Measurements from ENCODE around the gene RNF181. TPM values are rescaled to one million over a fixed set of nuclear protein-coding genes. Genes with fewer than 3 reads are reported as not detected.
"Not testable (repeated sequence)": the region's sequence is repeated elsewhere in the genome, so short reads cannot be mapped to it uniquely, and the experiment has no call there.

Gene RNF181
- total RNA-seq, 1 experiment from 2014 or later = 132 TPM

DNA sequence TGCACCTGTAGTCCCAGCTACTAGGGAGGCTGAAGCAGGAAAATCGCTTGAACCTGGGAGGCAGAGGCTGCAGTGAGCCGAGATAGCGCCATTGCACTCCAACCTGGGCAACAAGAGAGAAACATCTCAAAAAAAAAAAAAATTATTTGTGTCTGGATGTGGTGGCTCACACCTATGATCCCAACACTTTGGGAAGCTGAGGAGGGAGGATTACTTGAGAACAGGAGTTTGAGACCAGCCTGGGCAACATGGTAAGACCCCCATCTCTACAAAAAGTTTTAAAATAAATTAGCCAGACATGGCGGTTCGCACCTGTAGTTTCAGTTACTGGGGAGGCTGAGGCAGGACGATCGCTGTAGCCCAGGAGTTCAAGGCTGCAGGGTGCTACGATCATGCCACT is 19.8 kb upstream of the RNF181 start:
- DNase-seq (ENCODE audit: extremely low read depth, low read depth) = no peak

DNA sequence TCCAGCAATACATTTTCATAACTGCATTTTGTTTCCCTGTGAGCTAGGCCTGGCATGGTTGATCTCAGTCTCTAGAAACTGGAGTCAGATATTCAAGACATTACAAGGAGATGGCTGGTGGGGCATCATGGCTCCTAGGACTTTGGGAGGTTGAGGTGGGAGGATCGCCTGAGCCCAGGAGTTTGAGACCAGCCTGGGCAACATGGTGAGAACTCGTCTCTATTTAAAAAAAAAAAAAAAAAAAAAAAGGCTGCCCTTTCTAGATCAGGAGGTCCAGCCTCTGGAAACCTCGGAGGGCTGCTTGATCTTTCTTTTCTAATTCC is 18.5 kb upstream of the RNF181 start:
- DNase-seq (ENCODE audit: extremely low read depth, low read depth) = no peak

DNA sequence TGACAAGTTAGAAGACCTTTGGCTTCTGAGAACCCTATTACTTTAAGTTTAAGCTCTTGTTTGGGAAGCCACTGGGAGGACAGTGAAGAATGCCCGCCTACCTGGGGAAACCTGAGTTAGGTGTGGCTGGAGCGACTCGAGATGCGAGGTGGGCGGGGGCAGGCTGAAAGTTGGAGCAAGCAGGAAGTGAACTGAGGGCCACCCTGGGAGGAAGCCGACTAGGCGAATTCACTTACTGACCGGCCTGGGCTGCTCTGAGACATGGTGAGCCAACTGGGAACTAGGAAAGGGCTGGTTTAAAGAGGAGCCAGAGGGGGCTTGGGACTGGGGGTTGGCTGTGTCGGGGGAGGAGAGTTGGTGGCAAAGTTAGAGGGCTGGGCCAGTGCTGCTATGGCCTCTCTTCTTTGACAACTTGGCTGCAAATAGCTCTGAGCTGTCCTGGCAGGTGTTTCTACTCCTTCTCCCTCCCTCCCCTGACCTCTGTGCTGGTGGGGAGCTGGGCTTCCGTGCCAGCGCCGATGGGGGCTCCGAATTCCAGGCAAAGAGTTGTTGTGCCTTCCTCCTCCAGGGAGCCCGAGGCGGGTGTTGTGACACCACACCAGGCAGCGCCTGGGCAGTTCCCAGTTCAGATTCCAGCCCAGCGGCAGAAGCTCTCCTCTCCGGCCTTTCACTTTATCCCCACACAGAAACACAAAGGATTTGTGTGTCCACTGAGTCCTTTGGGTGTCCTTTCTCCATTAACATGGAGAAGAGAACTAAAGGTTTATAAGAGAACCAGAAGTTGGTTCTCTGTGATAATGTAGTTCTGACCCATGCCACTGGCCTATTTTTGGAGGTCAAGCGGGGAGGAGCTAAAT is 17.9 kb upstream of the RNF181 start, which contains the start of gene VAMP8:
VAMP8 (plus strand) TSS at position 201 of the 857 bp plus-strand sequence; CDS start at position 262, 61 bp downstream.
- no peak for DNase-seq (ENCODE audit: extremely low read depth, low read depth)

DNA sequence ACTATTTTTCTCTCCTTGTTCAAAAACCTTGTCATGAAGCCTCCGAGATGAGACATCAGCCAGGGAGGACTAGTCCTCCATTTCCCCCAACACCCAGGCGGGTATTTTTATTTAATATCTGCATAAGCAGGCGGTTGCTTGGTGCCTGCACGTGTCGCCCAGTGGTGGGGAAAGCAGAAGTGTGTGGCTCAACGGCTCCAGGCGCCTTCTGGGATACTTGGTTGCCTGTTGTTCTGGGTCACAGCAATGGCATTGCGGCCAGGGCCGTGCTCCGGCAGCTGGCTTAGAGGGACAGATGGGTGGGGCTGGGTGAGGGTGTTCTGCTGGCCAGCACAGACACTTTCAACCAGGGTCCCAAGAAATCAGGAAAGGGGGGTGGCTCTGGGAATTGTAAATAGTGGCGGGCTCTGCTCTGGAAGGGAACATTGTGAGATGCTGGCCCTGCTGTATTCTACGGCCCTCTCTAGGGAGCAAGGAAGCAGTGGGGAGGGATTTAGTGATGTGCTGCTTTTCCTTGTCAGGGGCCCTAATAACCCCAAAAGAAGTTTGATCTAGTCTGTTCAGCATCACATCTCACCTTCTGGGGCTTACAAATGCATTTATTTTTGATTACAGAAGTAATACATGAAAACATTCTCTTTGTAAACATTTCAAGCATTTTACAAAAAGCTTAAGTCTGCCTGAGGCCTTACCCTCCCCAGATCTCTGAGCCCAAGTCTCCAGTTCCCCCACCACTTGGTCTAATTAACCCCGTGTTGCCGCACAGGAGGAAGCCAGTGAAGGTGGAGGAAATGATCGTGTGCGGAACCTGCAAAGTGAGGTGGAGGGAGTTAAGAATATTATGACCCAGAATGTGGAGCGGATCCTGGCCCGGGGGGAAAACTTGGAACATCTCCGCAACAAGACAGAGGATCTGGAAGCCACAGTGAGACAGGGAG is 17.0 kb upstream of the RNF181 start:
- DNase-seq (ENCODE audit: extremely low read depth, low read depth) = no peak

DNA sequence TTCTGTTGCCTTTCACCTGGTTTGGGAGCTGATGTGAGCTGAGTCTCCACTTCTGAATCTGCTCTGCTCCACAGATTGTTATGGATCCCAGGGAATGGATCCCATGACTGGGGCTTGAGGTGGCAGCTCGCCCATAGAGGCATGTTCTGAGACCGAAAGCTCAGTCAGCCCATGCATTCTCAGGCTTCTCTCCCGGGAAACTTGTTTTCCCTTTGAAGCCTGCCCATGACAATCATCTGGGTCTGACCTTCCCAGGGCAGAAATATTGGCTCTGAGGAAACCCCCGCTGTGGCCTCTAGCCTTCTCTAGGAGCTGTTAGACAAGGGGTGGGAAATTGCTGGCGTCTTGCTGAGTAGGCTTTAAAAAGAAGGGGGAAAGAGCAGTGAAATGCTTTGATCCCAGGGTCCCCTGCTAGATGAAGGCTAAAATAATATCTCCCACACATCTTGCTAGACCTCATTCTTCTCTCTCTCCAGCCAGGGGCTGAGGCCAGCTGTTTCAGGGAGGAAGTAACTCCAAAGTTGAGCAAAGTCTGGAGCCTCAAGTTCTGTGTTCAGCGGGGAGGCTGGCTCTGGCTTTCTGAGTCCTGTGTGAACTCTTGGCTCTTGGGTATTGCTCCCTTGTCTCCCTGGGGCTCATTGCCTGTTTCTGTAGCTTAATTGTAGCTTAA is 16.1 kb upstream of the RNF181 start:
- DNase-seq (ENCODE audit: extremely low read depth, low read depth) = no peak

DNA sequence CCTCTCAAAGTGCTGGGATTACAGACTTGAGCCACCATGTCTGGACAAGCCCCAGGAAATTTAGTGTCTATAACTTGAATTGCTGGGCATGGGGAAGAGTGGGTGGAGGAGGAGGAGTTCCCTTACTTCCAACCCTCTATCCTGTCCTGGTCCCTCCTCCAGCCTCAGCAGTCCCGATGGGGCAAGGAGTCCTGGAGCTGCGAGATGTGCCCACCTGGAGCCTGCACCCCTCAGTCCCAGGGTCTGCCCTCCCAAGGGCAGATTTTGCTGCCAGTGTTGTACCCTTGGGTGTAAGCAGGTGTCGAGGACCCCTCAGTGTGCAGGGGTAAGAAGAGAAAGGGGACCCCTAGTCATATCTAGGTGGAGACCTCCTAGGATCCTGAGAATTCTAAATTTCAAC is 15.3 kb upstream of the RNF181 start:
- no peak for DNase-seq (ENCODE audit: extremely low read depth, low read depth)

DNA sequence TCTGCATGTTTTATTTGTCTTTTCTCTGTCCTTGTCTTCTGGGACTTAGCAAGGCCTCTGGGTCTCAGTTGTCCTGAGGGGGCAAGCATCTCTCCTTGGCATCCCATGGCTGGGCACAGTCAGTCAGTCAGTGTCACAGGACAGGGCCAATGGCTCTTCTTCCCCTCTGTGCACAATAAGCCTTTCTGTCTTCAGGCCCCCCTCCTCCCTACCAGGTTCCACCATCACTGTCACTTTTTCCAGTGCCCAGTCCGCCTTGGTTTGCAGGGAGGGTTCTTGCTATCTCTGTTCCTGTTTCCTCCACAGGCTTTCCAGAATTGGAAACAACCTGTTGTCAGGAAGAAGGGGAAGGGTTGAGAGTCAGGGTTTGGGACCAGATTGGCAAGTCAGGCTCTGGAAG is 13.1 kb upstream of the RNF181 start:
- no peak for DNase-seq (ENCODE audit: extremely low read depth, low read depth)

DNA sequence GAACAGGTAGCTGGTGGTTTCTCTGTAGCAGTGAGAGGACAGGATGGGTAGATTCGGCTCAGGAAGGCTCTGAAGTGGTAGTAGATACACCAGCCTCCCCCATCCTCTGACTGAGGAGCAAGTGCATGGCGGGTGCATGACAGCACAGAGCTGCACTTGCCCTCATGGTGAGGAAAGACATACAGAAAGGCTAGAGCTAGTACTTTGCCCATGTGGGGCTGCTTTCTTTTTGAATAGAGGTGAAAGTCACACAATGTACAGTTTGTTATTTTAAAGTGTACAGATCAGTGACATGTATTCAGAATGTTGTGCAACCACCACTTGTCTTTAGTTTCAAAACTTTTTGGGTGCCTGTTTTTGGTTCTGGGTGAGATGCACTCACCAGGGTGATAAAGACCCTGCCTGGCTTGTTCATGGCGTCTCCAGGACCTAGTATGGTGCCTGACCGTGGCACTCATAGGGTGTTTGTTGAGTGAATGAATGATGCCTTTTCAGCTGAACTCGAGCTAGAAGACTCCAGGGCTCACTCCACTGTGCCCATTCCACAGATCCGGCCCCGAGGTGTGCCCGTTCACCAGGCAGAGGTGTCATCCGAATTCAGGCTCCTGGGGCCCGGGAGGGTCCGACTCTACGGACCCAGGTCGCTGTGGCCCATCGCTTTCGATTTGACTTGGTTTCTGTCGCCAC is 11.7 kb upstream of the RNF181 start:
- DNase-seq (ENCODE audit: extremely low read depth, low read depth) = no peak

DNA sequence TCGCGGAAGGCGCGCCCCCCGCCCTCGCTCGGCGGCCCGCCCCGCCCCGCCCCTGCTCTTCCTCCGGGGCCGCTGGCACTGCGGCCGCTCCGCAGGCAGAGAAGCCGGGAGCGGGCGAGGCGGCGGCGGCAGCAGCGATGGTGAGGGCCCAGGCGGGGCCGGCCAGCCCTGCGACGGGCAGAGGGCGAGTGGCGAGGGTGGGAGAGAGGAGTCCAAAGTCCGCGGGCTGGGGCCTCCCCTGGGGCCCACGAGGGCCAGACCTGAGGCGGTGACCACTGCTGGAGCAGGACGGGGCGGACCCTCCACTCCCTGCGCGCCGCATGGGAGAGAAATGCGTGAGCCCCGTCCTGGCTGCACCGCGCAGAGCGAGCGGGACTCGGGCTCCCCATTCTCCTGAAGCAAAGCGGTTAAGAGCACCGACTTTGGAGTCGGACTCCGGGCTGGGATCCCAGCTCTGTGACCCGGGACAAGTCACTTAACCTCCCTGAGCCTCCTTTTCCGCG is 11.1 kb upstream of the RNF181 start, which contains the start of gene VAMP5:
VAMP5 (plus strand) TSS at position 78 of the 503 bp plus-strand sequence; CDS start at position 138, 60 bp downstream.
- no peak for DNase-seq (ENCODE audit: extremely low read depth, low read depth)

DNA sequence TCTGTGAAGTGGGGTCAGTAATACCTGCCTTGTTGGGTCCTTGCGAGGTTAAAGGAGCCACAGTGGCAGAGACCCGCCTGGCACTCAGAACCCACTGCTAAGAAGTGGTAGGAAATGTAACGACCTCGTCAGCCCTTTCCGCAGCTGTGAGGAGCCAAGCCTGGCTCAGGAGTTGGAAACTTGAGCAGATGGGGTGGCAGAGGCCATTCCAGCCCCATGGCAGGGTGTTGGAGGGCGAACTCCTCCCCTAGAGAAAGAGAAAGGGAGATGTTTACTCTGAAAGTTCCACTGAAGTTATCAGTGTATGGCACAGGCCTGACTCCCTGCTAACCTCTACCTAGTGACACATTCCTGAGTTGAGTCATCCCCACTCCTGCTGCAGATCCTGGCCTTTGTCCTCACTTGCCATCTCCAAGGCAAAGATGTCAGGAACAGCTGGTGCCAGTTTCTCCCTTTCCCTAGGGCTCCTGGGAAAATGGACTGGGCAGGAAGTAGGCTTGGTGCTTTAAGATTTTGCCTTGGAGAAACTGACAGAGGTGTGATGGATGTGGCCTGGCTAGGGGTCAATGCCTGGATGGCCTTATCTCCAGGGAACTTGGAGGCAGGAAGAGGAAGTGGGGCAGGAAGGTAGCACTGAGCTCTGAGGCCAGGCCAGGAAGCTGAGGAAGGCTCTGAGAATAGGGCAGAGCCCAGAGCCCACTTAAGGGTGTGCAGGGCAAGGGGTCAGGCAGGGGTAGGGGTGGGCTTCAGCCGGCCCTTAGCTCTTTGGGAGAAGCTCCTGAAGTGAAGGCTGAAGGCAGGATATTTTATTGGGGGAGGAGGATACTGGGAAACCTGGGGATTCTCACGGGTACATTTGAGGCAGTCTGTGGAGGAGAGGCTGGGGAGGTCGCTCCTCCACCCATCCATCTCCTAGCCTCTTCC is 10.4 kb upstream of the RNF181 start:
- DNase-seq (ENCODE audit: extremely low read depth, low read depth) = no peak

DNA sequence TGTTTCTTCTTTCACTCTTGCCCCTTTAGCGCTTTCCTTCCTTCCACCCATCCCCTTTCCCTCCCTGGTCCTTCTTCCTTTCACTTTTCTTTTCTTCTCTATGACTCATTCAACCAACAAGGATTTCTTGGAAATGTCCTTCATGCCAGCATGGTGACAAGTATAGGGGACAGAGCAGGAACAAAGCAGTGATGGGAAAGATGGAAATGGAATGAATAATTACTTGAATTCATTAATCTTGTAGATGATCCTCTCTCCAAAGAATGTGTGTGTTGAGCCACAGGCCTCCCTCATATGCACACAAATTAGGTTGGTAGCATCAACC is 9.8 kb upstream of the RNF181 start:
- DNase-seq (ENCODE audit: extremely low read depth, low read depth) = no peak

DNA sequence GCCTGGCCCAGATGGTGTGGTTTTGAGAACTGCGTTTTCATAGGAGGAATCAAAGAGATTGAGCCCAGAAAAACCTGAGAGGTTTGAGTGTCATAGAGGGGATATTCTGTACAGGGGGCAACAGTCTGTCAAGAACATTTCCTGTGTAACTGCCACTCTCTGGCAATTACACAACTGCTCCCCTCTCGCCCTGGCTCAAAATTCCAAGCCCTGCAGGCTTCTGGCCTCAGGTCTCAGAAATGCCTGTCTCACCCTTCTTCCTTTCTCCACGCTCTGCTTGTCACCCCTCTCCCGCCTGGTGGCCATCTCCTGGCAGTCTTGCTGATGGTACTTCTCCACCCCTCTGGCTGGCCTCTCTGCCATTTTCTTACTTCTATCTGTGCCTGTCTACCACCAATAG is 7.3 kb upstream of the RNF181 start:
- no peak for DNase-seq (ENCODE audit: extremely low read depth, low read depth)

DNA sequence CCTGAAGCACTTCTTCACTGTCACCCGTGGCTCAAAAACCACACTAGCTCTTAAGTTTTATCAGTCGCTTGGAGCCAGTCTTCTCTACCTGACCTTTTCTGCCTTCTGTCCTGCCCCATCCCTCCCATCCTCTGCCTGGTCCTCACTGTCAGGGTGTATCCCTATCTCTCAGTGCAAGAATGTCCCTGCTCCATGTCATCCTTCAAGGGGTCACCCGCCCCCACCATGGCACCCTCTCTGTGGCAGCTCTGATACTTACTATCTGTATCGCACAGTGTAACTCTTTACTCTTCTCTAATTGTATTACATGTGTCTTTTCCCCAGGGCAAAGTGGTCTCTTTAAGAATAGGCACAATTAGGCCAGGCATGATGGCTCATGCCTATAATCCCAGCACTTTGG is 6.9 kb upstream of the RNF181 start:
- DNase-seq (ENCODE audit: extremely low read depth, low read depth) = no peak

DNA sequence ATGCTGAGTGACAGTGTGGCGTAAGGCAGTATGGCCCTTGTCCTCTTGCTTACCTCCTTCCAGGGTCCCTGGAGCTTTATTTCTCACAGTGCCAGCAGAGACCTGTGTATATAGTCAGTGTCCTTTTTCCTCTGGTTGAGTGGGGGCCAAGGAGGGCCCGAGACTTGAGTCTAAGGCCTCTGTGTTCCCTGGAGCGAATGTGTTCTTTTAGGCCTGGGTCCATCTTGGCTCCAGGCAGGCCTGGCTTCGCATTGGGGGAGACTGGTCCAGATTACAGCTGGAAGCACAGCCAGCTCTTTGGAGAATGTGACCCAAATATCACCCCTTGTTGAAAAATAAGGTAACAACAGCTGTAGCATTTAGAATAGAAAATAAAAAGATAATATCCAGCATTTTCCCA is 6.4 kb upstream of the RNF181 start:
- no peak for DNase-seq (ENCODE audit: extremely low read depth, low read depth)

DNA sequence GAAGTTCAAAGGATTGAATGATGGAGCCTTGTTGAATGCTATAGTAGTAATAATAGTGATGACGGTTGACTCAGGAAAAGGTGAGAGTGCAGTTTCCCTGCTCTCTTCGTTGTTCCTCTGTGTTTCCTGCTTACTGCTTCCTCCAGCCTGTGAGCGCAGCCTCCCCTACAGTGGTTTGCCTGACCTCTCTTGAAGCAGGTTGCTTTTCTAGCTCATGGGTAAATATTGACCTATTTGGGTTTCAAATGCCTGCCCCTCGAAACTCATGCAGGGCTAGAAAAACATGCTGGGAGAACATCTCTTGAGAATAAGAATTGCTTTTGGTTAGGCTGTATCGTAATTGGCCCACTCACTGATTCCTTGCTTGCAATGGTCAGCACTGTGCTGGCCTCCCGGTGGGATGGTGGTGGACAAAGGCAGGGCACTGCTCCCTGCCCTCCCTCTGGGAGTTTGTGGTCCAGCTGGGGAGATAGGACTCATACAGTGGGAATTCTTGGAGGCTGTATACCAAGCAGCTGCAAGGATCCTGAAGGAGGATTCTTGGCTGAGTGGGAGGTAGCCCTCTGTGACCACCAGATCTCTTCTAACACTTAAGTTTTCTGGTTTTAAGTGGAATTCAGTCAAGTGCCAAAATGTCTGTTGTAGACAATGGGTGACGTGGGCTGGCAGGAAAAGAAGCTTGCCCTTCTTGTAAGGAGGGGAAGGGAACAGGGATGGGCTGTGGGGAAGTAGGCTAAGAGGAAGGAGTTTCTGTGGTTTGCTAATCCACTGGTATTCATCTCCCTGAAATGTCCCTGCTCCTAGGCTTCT is 5.4 kb upstream of the RNF181 start:
- DNase-seq (ENCODE audit: extremely low read depth, low read depth) = no peak

DNA sequence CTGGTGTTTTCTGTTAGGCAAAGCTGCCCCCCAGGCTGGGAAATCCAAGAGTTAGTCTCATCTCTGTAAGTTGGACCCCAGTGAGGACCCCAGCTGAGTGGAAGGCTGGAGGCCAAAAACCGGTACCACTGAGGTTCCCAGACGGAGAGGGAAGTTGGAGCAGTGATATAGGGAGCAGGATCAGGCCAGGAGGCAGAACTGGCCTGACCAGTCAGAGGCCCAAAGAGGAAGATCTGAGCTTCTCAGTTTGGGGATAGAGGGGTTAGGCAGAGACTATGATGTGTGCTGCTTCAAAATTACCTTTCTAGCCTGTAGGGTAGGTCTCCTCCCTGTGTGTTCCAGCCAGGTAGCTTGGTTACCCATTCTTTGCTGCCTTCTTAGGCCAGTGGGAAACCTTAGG is 4.6 kb upstream of the RNF181 start:
- no peak for DNase-seq (ENCODE audit: extremely low read depth, low read depth)

DNA sequence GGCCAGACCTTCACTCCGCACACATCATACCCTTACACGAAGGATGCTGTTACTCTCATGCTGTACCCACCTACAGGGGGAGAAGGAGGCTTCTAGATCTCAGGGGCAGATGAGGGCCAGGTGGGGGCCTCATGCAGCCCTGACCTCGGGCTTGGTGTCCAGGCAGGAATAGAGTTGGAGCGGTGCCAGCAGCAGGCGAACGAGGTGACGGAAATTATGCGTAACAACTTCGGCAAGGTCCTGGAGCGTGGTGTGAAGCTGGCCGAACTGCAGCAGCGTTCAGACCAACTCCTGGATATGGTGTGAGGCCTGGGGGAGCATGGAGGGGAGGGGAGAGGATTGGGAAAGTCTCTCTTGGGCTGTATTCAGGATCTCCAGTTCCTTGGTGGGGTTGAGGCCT is 4.0 kb upstream of the RNF181 start:
- DNase-seq (ENCODE audit: extremely low read depth, low read depth) = no peak

DNA sequence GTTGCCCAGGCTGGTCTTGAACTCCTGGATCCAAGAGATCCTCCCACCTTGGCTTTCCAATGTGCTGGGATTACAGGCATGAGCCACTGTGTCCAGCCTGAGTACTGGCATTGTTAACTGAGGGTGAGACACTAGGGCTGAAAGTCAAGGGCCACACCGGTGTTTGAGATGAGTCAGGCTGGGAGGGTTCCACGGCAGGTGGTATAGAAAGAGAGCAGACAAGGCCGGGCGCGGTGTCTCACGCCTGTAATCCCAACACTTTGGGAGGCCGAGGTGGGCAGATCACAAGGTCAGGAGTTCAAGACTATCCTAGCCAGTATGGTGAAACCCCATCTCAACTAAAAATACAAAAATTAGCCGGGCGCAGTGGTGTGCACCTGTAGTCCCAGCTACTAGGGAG is 3.2 kb upstream of the RNF181 start:
- not testable (repeated sequence) for DNase-seq (ENCODE audit: extremely low read depth, low read depth)

DNA sequence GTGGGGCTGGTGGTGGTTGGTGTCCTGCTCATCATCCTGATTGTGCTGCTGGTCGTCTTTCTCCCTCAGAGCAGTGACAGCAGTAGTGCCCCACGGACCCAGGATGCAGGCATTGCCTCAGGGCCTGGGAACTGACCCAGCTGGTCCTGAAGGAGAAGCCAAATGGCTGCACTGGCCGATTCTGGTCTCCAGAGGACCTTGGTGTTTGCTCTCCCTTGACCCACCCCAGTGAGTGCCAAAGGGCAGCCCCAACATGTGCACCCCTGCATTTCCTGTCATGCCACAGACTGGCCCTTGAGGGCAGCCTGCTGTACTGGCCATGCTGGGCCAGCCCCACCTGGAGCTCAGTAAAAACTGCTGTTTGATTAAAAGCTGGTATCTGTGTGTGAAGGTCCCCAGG is 2.5 kb upstream of the RNF181 start:
- no peak for DNase-seq (ENCODE audit: extremely low read depth, low read depth)
